G401 (cell line): ENCODE measurements around the gene ZNF644. TPM values are rescaled to one million over a fixed set of nuclear protein-coding genes. Genes with fewer than 3 reads are reported as not detected.
"Not testable (repeated sequence)": the region's sequence is repeated elsewhere in the genome, so short reads cannot be mapped to it uniquely, and the experiment has no call there.

Experiments
- DNase-seq: peaks from one replicate; pipeline ENCODE4 v3.0.0-alpha.2; 2015; ENCODE audit warnings: low spot score
- in situ Hi-C: cut with HindIII; loops from 2 replicates; pipeline ENCODE4 v1.10.0; 2016; ENCODE audit warnings: low sequenced_read_pairs, mixed read lengths
- total RNA-seq: library from RNA; depleted of rRNA; stranded (reverse); fragments of >200 nt; shearing (Covaris generic); gene quantifications from 2 replicates; pipeline ENCODE4 v1.2.3, GENCODE V29; 2014

ZNF644 gene
- total RNA-seq, 1 experiment from 2014 or later = 76.0 TPM

DNA sequence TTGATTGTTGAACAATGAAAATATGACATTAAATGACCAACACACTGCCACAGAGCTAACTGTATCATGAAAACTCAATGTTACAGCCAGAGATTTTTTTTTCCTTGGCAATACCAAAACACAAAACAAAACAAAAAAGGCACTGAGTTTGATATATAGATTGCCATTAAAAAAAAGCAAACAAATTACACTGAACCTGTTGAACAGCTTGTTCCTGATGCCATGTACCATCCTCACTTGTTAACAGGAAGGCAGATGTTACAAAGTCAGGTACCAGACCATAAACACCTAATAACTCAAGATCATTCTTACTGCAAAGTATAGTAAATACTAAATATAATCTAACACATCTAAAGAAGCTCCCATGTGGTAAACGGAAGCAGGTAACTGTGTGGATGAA, 75.2 kb downstream of the ZNF644 start:
- DNase-seq = no peak
- in situ Hi-C loops = no loop called here

DNA sequence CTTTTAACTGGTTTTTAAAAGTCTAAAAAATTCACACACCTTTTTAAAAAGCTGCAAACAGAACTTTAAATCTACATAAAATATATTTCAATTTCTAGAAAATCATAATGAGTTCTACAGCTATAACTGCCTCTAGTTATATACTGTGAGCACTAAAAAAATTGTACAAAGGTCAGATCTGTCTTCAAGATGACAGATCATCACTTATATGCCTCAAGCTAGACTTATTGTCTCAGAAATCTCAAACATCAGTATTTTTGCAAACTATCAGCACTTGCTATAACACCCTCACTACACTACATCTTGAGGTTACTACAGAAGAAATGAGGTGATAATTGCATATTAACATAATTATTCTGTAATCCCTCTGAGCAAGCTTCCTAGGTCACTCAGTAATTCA, 76.5 kb downstream of the ZNF644 start:
- no peak for DNase-seq
- in situ Hi-C loops = no loop called here

DNA sequence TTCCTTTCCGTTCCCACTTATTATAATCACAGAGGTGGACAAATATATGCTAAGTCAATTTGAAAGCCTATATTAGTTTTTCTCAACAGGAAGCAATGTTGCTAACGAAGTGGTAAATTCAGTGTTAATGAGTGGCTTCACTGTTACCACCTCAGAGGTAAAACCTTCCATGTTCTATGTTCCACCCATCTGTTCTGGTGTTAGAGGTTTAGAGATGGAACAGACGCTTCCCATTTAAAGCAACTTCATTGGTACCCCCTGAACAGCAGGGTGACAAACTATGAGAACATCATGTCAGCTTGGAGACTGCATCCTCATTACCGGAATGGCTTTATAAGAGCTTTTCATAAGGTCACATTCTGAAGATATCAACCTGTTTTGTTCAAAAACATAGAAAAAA, 77.9 kb downstream of the ZNF644 start:
- in situ Hi-C loops = no loop called here
- peak; percentile 70 for DNase-seq

DNA sequence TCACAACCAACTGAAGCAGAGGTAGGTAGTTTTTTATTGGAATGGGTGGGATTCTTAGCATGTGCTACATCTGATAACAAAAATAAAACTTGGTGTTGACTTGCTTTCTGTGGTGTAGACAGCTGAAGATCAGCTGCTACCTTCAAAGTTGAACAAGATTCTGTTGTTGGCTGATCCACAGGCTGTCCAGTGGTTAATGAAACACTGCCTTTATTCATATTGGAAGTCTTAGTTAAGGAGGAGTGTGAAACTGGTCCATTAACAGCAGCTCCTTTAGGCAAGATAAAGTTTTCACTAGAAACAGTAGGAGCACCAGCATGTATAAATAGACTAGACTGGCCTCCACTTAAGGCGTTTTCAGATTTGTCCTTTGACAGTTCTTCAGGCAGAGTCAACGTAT, 81.1 kb downstream of the ZNF644 start:
- in situ Hi-C loops = no loop called here
- no peak for DNase-seq

DNA sequence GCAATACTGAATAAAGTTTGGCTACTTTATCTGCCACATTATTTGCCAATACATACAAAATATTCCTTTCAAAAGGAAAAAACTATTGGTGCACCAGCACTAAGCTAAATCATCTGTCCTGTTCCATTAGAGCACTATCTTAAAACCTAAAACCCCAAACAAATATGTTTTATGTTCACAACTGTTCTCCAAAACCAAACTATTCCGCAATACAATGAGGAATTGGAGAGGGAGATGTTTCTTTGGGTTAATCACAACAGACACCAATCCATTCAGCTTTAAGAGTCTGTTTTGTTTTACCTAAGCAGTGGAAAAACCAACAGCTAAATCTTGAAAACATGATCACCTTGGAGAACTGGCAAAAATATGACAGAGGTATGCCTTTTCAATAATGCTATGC, 85.1 kb downstream of the ZNF644 start:
- in situ Hi-C loops = no loop called here
- DNase-seq = no peak

DNA sequence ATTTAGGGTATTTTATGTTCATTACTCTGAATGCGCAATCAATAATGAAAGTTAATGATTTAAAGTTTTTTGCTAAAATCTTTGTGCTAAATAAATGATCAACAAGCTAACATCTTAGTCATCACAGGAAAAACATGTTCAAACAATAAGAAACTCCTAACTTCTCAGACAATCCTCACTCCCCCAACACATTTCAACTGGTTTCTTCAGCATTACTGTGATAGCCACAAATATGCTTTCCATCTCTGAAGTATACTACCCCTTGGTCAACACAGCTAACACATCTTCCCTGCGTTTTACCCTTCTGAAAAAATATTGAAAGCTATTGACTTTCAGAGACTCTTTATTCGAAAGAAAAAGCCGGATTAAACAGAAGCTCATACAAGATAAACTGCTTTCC, 85.8 kb downstream of the ZNF644 start:
- in situ Hi-C loops = no loop called here
- DNase-seq = no peak

DNA sequence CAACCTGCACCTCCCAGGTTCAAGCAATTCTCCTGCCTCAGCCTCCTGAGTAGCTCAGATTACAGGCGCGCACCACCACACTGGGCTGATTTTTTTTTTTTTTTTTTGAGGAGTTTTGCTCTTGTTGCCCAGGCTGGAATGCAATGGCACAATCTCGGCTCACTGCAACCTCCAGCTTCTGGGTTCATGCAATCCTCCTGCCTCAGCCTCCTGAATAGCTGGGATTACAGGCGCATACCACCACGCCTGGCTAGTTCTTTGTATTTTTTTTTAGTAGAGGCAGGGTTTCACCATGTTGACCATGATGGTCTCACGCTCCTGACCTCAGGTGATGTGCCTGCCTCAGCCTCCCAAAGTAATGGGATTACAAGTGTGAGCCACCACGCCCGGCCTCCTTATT, 93.6 kb downstream of the ZNF644 start:
- DNase-seq, in situ Hi-C loops: not testable (repeated sequence)

DNA sequence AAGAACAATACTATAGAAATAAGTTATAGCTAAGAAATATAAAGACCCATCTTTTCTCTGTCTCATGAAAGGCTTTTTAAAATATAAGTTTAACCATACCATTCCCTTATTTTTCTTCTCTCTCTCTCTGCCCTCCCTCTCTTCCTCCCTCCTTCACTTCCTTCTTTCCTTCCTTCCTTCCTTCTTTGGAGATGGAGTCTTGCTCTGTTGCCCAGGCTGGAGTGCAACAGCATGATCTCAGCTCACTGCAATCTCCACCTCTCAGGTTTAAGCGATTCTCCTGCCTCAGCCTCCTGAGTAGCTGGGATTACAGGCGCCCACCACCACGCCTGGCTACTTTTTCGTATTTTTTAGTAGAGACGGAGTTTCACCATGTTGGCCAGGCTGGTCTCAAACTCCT, 94.2 kb downstream of the ZNF644 start:
- in situ Hi-C loops, DNase-seq: not testable (repeated sequence)

DNA sequence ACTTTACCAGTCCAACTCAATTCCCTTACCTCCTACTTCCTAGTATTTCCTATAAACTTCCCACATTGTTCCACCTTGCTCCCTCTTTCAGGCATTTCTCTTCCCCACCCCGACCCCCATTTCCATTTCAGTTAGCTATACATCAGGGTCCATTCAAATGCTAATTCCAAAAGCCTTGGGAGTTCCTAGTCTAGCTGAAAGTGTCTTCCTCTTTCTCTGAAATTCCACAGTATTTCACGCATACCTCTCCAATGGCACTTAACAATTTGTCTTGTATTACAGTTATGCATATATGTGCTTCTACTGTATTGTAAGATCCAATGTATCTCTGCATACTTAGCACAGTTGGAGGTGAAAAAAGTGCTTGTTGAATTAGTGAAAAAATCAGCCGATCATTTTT, 94.9 kb downstream of the ZNF644 start:
- DNase-seq = no peak
- in situ Hi-C loops = no loop called here

DNA sequence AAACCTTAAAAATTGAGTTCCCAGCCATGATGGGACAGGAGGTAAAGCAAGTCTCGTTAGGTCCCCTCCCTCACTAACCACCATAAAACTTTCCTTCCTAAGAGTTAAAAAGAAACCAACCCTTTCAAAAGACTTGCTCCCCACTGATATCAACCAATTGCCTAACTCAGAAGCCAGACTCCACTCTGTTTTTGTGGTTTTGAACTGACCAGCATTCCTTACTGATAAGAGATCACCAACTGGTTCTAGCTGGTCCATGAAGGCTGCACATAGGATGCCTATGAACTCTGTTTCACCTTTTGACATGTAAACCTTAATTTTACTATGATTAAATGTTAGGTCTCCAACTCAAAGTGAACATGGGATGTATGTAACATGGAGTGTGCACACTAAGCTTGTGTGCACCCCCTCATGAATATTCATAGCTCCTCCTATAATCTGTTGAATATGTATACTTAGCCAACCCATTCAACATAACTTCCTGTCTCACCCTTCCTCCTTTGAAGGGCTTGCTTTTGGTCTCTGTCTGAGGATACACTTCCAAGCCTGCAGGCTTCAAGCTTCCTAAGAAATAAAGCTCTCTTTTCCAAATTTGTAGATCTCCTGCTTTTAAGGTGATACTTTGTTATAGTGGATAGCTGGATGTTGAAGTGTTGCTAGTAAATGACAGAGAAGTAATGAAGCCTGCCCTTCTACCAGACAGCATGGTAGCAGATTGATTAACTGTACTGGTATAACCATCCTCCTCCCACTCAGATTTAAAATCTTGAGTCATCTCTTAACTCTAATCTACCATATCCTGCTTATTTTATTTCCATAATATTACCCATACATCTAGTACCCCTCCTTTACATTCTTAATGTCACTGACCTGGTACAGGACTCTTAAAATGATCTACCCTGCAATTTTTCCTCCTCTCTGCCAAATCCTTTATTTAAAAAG, 95.6 kb downstream of the ZNF644 start:
- in situ Hi-C loops = no loop called here

DNA sequence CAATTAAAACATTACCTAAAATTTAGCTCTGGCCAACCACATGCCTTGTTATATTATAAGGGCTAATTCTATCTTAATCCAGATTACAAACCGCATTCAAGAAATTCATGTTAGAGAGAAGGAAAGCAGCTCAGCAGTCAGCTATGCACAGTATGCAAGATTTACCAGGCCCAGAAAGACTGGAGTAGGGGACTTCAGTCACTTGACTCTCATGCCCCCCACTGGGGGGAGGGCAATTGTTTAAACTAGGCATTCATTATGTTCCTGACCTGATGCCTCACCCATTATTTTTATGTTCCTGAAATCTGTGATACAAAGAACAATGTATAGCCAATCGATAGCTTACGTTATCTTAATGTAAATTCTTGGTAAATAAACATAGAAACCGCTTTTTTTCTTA, 96.9 kb downstream of the ZNF644 start:
- in situ Hi-C loops = no loop called here
- no peak for DNase-seq

More for the DNA sequence above, 95.6 kb downstream of the ZNF644 start:
- no peak for DNase-seq

DNA sequence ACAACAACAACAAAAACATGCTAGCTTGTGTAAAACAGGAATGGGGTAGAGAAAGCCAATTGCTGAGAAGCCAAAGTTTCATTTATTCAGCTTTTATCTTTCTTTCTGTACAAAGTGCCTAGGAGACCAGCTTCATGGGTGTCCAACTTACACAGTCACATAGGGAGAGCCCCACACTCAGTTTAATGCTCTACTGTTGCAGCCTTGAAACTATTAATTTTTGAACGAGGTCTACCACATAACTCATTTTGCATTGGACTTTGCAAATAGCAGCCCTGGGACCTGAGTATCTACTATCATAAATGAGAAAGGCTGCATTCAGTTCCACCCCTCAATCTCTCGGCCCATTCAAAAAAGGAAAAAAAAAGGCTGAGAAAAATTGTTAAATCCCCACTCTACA, 98.8 kb downstream of the ZNF644 start:
- in situ Hi-C loops = no loop called here
- peak; percentile 14 for DNase-seq

DNA sequence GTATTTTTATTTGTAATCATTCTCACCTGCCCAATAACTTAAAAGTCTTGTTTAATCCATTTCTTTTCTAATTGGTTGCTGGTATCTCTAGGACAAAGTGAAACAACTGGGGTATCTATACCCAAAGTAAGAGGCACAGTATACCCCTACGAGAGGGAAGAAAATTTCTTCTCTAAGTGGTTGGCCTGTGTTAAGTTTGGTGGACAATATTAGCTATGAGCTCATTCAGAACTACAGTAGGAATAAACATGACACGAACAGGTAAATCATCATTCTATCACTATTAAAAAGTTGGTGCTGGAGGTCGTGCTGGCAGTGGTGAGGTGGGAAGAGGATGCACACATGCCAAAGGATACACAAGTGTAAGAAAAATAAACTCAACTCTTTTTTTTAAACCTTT, 99.6 kb downstream of the ZNF644 start:
- in situ Hi-C loops = no loop called here
- no peak for DNase-seq

DNA sequence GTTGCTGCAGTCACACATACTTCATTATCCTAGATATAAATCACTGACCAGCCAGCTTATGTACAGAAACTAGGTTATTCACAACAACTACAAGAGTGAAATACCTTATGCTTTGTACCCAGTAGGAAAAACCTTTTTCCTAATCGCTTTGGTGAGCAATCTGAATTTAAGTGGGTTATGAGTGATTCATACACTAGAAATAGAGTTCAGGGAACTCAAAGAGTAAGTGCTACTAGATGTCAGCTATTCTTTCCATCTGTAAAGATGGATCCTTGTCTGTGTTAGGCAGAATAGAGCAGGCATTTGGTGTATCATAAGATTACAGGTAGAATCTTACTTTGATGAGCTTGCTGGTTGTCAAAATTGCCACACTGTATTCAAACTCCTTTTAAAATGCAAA, 101.9 kb downstream of the ZNF644 start:
- in situ Hi-C loops = no loop called here

DNA sequence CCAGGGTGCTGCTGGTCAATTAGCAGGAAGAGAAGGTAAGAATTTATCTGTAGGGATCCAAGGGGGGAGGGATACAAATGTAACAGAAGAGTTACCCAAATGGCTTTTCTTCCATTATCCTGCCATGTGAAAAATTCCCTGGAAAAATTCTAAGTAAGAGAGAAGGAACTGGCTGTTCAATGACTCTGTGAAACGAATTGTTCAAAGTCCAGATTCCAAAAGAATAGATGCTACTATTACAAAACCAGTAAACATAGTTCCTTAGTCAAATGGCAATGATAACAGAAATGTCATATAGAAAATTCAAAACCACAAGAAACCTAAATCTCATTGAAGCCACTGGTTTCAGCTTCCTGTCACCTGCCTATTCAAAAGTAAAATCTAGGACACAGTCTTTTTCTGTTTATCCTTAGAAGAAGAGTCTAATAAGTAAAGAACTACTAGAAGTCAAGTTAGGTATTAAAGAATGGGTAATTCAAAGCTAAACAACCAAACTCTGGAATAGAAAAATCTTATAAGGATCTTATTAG, 102.6 kb downstream of the ZNF644 start:
- in situ Hi-C loops = no loop called here
- DNase-seq = no peak

More for the DNA sequence above, 101.9 kb downstream of the ZNF644 start:
- peak; percentile 32 for DNase-seq

DNA sequence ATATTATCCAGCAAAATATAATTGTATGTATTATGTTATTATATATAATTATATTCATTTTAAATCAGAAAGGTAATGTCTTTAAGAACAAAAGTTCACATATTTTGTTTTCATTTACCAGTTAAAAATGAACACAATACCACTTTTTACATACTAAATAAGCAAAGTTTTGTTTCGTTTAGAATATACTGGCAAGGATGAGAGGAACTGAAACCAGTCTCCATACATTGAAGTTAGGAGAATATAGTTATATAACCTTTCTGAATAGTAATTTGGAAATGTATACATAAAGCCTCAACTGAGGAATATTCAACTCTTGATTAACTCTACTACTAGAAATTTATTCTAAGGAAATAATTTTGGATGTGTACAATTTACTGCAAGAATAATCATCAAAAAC, 110.5 kb downstream of the ZNF644 start:
- in situ Hi-C loops = no loop called here
- no peak for DNase-seq

DNA sequence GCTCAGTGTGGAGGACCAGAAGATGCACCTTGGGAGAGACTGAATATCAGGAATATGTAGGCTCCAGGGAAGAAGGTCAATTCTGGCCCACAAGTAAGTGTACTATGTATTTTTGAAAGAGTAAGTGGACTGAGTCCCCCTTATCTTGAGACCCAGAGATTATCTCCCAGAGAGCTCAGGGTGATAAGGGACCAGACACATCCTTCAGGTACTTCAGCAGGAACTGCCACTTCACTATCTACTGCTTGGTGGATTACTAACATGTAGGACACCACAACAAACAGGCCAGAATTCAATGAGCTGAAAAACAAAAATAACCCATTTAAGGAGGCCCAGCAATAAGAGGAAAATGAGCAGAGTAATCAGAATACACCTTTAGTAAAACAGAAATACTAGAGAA, 119.2 kb downstream of the ZNF644 start:
- no peak for DNase-seq
- in situ Hi-C loops = no loop called here

DNA sequence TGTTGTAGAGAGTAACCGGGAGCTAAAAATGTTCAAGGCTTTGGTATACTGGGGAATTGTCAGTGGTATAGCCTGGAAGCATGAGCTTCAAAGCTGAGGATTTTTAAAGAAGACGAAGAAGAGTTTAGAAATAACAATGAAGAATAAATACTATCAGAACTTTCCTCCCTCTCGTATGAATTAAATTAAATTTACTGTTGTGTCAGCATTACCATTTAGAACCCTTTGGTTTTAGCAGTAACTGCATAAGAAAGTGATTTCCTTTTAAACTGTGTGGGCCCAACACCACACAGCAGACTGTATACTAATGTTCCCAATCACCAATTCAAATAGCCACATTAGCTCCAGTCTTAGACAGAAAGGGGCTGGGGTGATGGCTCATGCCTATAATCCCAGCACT, 122.6 kb downstream of the ZNF644 start:
- in situ Hi-C loops = no loop called here
- no peak for DNase-seq

DNA sequence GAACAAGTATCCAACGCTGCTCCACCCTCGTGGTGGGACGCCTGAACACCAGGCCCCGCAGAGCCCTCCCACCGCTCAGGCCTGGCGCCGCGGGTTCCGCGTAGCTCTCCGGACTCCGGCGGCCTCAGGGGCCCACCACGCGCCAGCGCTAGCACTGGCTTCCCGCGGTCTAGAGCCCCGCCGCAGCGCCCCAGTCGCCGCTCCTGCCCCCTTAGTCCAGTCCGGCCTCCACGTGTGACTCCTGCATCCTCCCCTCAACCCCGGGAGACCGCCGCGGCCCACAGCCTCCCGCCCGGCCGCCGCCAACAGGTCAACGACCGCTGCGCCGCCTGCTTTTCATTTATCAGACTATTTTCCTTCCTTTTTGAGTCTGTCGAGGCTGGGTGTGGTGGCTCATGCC, 128.2 kb downstream of the ZNF644 start:
- in situ Hi-C loops, DNase-seq: not testable (repeated sequence)

DNA sequence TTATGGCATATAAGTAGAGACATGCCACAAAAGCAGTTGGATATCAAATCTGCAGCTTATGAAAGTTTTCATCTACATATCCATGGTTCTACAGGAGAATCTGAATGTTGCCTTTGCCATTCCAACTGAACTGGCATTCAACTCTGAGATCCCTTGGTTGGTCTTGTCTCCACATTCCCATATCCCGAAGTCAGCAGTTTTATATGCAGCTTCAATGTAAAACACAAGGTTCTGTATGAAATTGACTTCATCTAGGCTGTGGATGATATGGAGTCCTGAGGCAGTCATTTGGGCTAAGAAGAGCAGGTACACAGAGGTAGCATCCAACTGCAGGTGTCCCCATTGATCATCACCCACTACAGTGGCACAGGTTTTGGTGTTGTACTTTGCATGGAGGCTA, 129.0 kb downstream of the ZNF644 start:
- in situ Hi-C loops, DNase-seq: not testable (repeated sequence)

DNA sequence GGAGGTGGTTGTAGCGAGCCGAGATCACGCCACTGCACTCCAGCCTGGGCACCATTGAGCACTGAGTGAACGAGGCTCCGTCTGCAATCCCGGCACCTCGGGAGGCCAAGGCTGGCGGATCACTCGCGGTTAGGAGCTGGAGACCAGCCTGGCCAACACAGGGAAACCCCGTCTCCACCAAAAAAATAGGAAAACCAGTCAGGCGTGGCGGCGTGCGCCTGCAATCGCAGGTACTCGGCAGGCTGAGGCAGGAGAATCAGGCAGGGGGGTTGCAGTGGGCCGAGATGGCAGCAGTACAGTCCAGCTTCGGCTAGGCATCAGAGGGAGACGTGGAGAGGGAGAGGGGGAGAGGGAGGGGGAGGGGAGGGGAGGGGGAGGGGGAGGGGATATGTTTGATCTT, 129.6 kb downstream of the ZNF644 start:
- in situ Hi-C loops, DNase-seq: not testable (repeated sequence)
